ENCODE results near the gene C1orf116. TPM values are rescaled to one million over a fixed set of nuclear protein-coding genes. Genes with fewer than 3 reads are reported as not detected.

The C1orf116 gene
- total RNA-seq, 4 donors from 2014 or later: 7.1 to 24.6 (median 13.3) TPM

- DNase-seq: no peak
- Histone ChIP-seq H3K36me3 (no peaks in the 10 kb centered on the region), H3K4me3 (replicated peaks in 1 of 3) (no peak overlapping the region), H3K27ac (peak overlapping the region in 1 of 3 donors; percentile 49), H3K9me3 (no peaks in the 10 kb centered on the region), H3K27me3 (no peaks in the 10 kb centered on the region), H3K4me1 (peaks cover 52% of the 10 kb centered on the region in 2 donors)
- intact Hi-C loops (cut with DNase I): no loop called here
- WGBS, 2 donors: 91 to 96% methylated on average over 2 of the region's 2 CpGs
- no peak for TF ChIP-seq POLR2A (IDR thresholded peaks at IDR 0.05)
- TF ChIP-seq CTCF (IDR thresholded peaks at IDR 0.05): no peak
Observed at GRCh38 chr1:207028884-207029650, 3.5 kb downstream of the C1orf116 start.

GRCh38 chr1:207027921-207028320 is 4.6 kb downstream of the C1orf116 start:
- peak overlapping the region; percentile 11 to 96 (median 27) for H3K27ac ChIP-seq
- no peaks in the 10 kb centered on the region for H3K27me3 ChIP-seq
- intact Hi-C loops (cut with DNase I): no loop called here
- DNase-seq: no peak
- WGBS, 2 donors: 91 to 100% methylated on average over 1 of the region's 1 CpG
- H3K36me3 ChIP-seq: no peaks in the 10 kb centered on the region
- peaks cover 55% of the 10 kb centered on the region in 2 donors for H3K4me1 ChIP-seq
- H3K4me3 ChIP-seq (replicated peaks in 1 of 3): no peak overlapping the region
- TF ChIP-seq POLR2A (IDR thresholded peaks at IDR 0.05): no peak
- TF ChIP-seq CTCF (IDR thresholded peaks at IDR 0.05): no peak
- no peaks in the 10 kb centered on the region for H3K9me3 ChIP-seq

GRCh38 chr1:207027206-207027777 is 5.3 kb downstream of the C1orf116 start:
- H3K4me1 ChIP-seq: peaks cover 56 to 59% of the 10 kb centered on the region in 2 donors
- DNase-seq: no peak
- TF ChIP-seq POLR2A (IDR thresholded peaks at IDR 0.05): no peak
- no peak for TF ChIP-seq CTCF (IDR thresholded peaks at IDR 0.05)
- H3K9me3 ChIP-seq: no peaks in the 10 kb centered on the region
- WGBS, 2 donors: 93 to 94% methylated on average over 18 of the region's 18 CpGs
- H3K27ac ChIP-seq: peak overlapping the region; percentile 94 to 99 (median 96)
- H3K4me3 ChIP-seq (replicated peaks in 1 of 3): no peak overlapping the region
- H3K27me3 ChIP-seq: no peaks in the 10 kb centered on the region
- intact Hi-C loops (cut with DNase I): no loop called here
- no peaks in the 10 kb centered on the region for H3K36me3 ChIP-seq

GRCh38 chr1:207026104-207026534 is 6.4 kb downstream of the C1orf116 start:
- TF ChIP-seq POLR2A (IDR thresholded peaks at IDR 0.05) (no peak), CTCF (IDR thresholded peaks at IDR 0.05) (no peak)
- WGBS, 2 donors: 65 to 72% methylated on average over 4 of the region's 4 CpGs
- peaks cover 60 to 63% of the 10 kb centered on the region in 2 donors for H3K4me1 ChIP-seq
- no peak overlapping the region for H3K4me3 ChIP-seq (replicated peaks in 1 of 3)
- H3K9me3 ChIP-seq: no peaks in the 10 kb centered on the region
- intact Hi-C loops (cut with DNase I): no loop called here
- H3K27me3 ChIP-seq: no peaks in the 10 kb centered on the region
- peak overlapping the region; percentile 94 to 99 (median 96) for H3K27ac ChIP-seq
- no peak for DNase-seq
- H3K36me3 ChIP-seq: no peaks in the 10 kb centered on the region
